Nephron progenitor cell (in vitro differentiated cells): Measurements from ENCODE around the gene SNED1.
"Not testable (repeated sequence)": the region's sequence is repeated elsewhere in the genome, so short reads cannot be mapped to it uniquely, and the experiment has no call there.

Experiments
- DNase-seq: peaks from one replicate; pipeline ENCODE4 v3.0.0; 2021
- H3K27ac Mint-ChIP-seq: 2 replicates; pipeline ENCODE4 v1.8.0; 2021; ENCODE audit warnings: mild to moderate bottlenecking, moderate library complexity, mixed read lengths
- H3K27me3 Mint-ChIP-seq: 2 replicates; pipeline ENCODE4 v1.8.0; 2021; ENCODE audit warnings: mild to moderate bottlenecking, low read depth, mixed read lengths; ENCODE audit not compliant: poor library complexity
- H3K36me3 Mint-ChIP-seq: 2 replicates; pipeline ENCODE4 v1.8.0; 2021; ENCODE audit warnings: low read depth, mixed read lengths
- H3K4me1 Mint-ChIP-seq: 2 replicates; pipeline ENCODE4 v1.8.0; 2021; ENCODE audit warnings: mixed read lengths
- H3K4me3 Mint-ChIP-seq: 2 replicates; pipeline ENCODE4 v1.8.0; 2021; ENCODE audit warnings: mild to moderate bottlenecking, moderate library complexity, mixed read lengths
- H3K9me3 Mint-ChIP-seq: 2 replicates; pipeline ENCODE4 v1.8.0; 2021; ENCODE audit warnings: mild to moderate bottlenecking, moderate library complexity, mixed read lengths
- TF ChIP-seq, protein P1 (sequence below): fragments of 200-600 bp; sonication (generic); IDR thresholded peaks from 2 replicates; pipeline ENCODE4 v1.5.0; 2021; ENCODE audit warnings: antibody characterized with exemption

The SNED1 gene

DNA sequence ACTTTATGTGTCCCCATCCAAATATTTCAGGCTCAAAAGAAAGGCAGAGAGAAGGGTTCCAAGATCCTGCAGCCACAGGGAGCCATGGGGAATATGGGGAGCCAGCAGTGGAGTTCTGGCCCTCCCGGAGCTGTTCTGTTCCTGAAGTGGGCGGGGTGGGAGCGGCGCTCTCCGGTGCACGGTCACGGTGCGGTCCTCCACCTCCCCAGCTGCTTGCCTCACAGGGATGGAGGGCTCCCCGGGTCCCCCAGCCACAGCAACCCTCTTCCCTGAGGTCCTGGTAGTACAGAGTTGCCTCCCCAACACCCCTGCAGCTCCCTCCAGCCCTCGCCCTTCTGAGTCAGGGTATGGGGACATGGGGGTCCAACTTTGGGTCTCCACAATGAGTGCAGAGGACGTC, 26.2 kb upstream of the SNED1 start:
- H3K4me3 Mint-ChIP-seq: no peak overlapping the region
- H3K4me1 Mint-ChIP-seq: peaks cover 16% of the 10 kb centered on the region
- peaks cover 8% of the 10 kb centered on the region for H3K9me3 Mint-ChIP-seq
- peaks cover 34% of the 10 kb centered on the region for H3K27me3 Mint-ChIP-seq
- H3K36me3 Mint-ChIP-seq: no peaks in the 10 kb centered on the region
- TF ChIP-seq, protein P1, sequence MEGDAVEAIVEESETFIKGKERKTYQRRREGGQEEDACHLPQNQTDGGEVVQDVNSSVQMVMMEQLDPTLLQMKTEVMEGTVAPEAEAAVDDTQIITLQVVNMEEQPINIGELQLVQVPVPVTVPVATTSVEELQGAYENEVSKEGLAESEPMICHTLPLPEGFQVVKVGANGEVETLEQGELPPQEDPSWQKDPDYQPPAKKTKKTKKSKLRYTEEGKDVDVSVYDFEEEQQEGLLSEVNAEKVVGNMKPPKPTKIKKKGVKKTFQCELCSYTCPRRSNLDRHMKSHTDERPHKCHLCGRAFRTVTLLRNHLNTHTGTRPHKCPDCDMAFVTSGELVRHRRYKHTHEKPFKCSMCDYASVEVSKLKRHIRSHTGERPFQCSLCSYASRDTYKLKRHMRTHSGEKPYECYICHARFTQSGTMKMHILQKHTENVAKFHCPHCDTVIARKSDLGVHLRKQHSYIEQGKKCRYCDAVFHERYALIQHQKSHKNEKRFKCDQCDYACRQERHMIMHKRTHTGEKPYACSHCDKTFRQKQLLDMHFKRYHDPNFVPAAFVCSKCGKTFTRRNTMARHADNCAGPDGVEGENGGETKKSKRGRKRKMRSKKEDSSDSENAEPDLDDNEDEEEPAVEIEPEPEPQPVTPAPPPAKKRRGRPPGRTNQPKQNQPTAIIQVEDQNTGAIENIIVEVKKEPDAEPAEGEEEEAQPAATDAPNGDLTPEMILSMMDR: no peak
- no peak overlapping the region for H3K27ac Mint-ChIP-seq
- DNase-seq: no peak

DNA sequence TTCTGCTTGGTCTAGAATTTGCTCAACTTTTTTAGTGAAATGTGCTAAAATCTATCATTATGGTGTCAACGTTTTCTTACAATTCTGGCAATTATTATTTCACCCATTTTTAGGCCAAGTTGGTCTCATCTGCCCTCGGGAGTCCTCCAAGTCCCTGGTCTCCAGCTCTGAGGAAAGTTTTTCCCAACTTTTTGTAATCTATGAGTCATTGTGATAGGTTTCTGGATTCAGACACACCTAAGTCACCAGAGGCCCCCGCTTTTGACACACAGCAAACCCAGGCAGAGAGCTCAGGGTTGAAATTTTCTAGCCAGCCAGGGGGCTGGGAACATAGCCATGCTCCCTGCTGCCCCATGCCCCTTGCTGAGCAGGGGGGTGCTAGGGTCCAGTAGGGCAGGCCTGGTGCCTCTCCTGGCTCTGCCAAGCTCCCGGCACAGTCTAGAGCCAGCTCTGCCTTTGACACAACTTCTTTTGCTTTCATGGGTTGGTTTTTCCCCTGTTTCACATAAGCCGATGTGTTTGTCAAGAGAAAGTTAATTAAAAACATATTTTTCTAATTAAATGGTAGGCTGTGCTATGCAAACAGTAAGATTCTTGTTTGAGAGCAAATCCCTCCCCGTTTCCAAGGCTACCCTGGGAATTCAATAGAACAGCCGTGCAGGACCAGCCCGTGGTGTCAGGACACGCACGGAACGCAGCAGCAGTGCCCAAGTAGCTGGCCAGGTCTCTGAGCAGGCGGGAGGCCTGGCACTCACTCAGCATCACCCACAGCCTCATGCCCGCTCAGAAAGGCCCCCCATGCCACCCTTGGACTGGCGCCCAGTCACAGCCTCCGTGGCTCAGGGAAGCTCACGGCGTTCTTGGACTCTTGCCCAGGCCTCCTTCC, 25.5 kb upstream of the SNED1 start:
- Mint-ChIP-seq H3K4me3 (no peak overlapping the region), H3K27ac (no peak overlapping the region), H3K9me3 (peaks cover 8% of the 10 kb centered on the region)

DNA sequence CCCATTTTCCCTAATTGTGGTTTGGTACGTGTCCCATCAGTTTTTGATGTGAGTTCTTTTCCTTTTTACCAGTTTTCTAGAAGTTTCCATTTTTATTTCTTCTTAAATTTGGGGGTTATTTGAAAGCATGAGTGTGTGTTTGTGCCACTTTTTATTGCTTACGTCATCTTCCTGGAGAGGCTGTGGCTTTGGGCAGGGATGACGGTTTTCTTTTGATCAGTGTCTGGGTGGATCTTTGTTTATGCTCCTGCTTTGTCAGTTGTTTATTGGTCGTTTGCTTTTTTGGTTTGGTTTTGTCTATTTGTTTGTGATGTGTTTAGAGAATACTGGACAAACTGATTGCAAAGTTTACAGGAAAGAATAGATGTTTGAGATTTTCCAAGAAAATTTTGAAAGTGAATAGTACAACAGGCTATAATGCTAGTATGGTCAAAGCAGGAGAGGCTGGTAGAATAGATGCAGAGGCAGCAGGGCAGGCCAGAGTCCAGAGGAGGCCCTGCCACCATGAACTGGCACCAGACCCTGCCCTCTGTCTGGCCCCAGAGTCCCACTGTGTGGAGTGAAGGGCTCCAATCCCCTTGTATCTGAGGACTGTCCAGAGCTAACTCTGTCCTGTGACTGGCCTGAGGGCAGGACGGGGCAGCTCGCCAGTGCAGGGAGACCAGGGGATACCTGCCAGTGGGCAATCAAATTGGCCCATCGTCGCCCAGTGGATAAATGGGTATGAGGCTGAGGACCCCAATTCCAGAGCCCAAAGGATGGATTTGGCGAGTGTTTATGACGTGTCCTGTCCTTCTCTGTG, 23.4 kb upstream of the SNED1 start:
- no peaks in the 10 kb centered on the region for H3K36me3 Mint-ChIP-seq
- H3K27ac Mint-ChIP-seq: no peak overlapping the region
- no peak for DNase-seq
- H3K27me3 Mint-ChIP-seq: peaks cover 34% of the 10 kb centered on the region
- H3K9me3 Mint-ChIP-seq: peaks cover 8% of the 10 kb centered on the region
- peaks cover 15% of the 10 kb centered on the region for H3K4me1 Mint-ChIP-seq
- TF ChIP-seq, protein P1: no peak
- no peak overlapping the region for H3K4me3 Mint-ChIP-seq

More for the DNA sequence above, 25.5 kb upstream of the SNED1 start:
- Mint-ChIP-seq H3K36me3 (no peaks in the 10 kb centered on the region), H3K4me1 (peaks cover 16% of the 10 kb centered on the region), H3K27me3 (peaks cover 34% of the 10 kb centered on the region)
- no peak for DNase-seq
- TF ChIP-seq, protein P1: no peak

DNA sequence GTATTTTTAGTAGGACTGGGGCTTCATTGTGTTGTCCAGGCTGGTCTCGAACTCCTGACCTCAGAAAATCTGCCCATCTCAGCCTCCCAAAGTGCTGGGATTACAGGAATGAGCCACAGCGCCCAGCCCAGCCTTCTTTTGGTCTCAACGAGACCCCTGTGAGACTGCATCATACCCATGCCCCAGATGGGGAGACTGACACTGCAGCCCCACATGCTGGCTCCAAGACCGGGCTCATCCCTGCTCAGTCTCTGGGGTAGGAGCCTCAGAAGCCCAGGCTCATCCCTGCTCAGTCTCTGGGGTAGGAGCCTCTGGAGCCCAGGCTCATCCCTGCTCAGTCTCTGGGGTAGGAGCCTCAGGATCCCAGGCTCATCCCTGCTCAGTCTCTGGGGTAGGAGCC, 22.5 kb upstream of the SNED1 start:
- H3K27ac Mint-ChIP-seq, H3K9me3 Mint-ChIP-seq, H3K4me3 Mint-ChIP-seq, H3K4me1 Mint-ChIP-seq, DNase-seq, H3K36me3 Mint-ChIP-seq: not testable (repeated sequence)
- peaks cover 31% of the 10 kb centered on the region for H3K27me3 Mint-ChIP-seq

DNA sequence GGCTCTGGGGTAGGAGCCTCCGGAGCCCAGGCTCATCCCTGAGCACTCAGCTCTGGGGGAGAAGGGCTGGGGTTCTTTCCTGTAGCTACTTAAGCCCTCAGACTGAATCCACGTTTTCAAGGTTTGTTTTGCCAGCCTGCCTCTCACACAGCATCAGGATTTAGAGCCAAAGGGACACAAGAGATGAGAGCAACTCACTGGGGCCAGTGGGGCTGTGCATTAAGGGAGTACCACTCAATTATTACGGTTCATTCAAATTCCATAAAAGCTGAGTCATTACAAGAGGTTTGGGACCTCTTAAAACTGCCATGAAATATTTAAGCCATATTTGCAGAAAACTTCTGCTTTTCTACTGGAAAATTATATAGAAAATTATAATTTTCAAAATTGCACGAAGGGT, 17.1 kb upstream of the SNED1 start:
- peak; percentile 1 for DNase-seq
- no peak overlapping the region for H3K27ac Mint-ChIP-seq
- no peaks in the 10 kb centered on the region for H3K9me3 Mint-ChIP-seq
- TF ChIP-seq, protein P1: no peak
- H3K36me3 Mint-ChIP-seq: no peaks in the 10 kb centered on the region
- H3K4me3 Mint-ChIP-seq: no peak overlapping the region
- peaks cover 3% of the 10 kb centered on the region for H3K4me1 Mint-ChIP-seq
- peaks cover 42% of the 10 kb centered on the region for H3K27me3 Mint-ChIP-seq
